HG02981 (cell line): ENCODE data around the gene SLC39A3.

Experiments used
- ATAC-seq: cut with Tn5 transposase; IDR thresholded peaks from one replicate; pipeline ENCODE4 v1.9.1; 2021; ENCODE audit warnings: mild to moderate bottlenecking, moderate library complexity; ENCODE audit not compliant: unreplicated experiment

SLC39A3 gene

GRCh38 chr19:2769218-2769617, 29.4 kb upstream of the SLC39A3 start:
- ATAC-seq, result no peak

GRCh38 chr19:2768365-2769132, 28.7 kb upstream of the SLC39A3 start:
- ATAC-seq, result no peak

GRCh38 chr19:2767688-2768087, 27.9 kb upstream of the SLC39A3 start:
- ATAC-seq, result no peak

- ATAC-seq, result no peak
Observed at GRCh38 chr19:2766594-2767372, 27.0 kb upstream of the SLC39A3 start.

- ATAC-seq, result no peak
Observed at GRCh38 chr19:2765376-2765775, 25.6 kb upstream of the SLC39A3 start.

- no peak for ATAC-seq
Observed at GRCh38 chr19:2764945-2765344, 25.1 kb upstream of the SLC39A3 start.

- ATAC-seq, result no peak
Observed at GRCh38 chr19:2763687-2764086, 23.9 kb upstream of the SLC39A3 start.

- no peak for ATAC-seq
Observed at GRCh38 chr19:2762783-2763496, 23.1 kb upstream of the SLC39A3 start.

- ATAC-seq, result no peak
Observed at GRCh38 chr19:2761876-2762782, 22.3 kb upstream of the SLC39A3 start.

GRCh38 chr19:2761309-2761677, 21.5 kb upstream of the SLC39A3 start:
- ATAC-seq, result no peak

- ATAC-seq, result no peak
Observed at GRCh38 chr19:2759965-2760364, 20.1 kb upstream of the SLC39A3 start.

GRCh38 chr19:2759362-2759761, 19.5 kb upstream of the SLC39A3 start:
- no peak for ATAC-seq

- ATAC-seq, result no peak
Observed at GRCh38 chr19:2758601-2759313, 18.9 kb upstream of the SLC39A3 start.

GRCh38 chr19:2756921-2757881, 17.4 kb upstream of the SLC39A3 start:
- ATAC-seq, result no peak

GRCh38 chr19:2756477-2756876, 16.7 kb upstream of the SLC39A3 start:
- ATAC-seq, result no peak

- ATAC-seq, result no peak
Observed at GRCh38 chr19:2755811-2756210, 16.0 kb upstream of the SLC39A3 start.

- ATAC-seq, result no peak
Observed at GRCh38 chr19:2755448-2755705, 15.6 kb upstream of the SLC39A3 start.

- ATAC-seq, result no peak
Observed at GRCh38 chr19:2754659-2755447, 15.0 kb upstream of the SLC39A3 start.
